Neural progenitor cell (in vitro differentiated cells): ENCODE data around the gene BICDL2. TPM values are rescaled to one million over a fixed set of nuclear protein-coding genes. Genes with fewer than 3 reads are reported as not detected.

Source experiments
- DNase-seq: peaks from one replicate; pipeline ENCODE4 v3.0.0-alpha.2; 2016; ENCODE audit warnings: low spot score
- H2AFZ ChIP-seq: fragments of 200-600 bp; sonication (generic); replicated peaks from 2 replicates; pipeline ENCODE4 v1.6.1; 2016; ENCODE audit warnings: antibody characterized with exemption
- H3F3A ChIP-seq: fragments of 200-600 bp; sonication (generic); 2 replicates; pipeline ENCODE4 v1.6.1; 2016; ENCODE audit warnings: antibody characterized with exemption, low read depth
- H3K27ac ChIP-seq: fragments of 200-600 bp; sonication (generic); 2 replicates; pipeline ENCODE4 v1.5.1; 2016; ENCODE audit warnings: mild to moderate bottlenecking
- H3K27me3 ChIP-seq: fragments of 200-600 bp; sonication (generic); 2 replicates; pipeline ENCODE4 v1.6.1; 2016; ENCODE audit warnings: mild to moderate bottlenecking, moderate library complexity
- H3K36me3 ChIP-seq: fragments of 200-600 bp; sonication (generic); 2 replicates; pipeline ENCODE4 v1.5.1; 2016
- H3K4me1 ChIP-seq: fragments of 200-600 bp; sonication (generic); 2 replicates; pipeline ENCODE4 v1.6.1; 2016; ENCODE audit warnings: mixed run types
- H3K4me2 ChIP-seq: fragments of 200-600 bp; sonication (generic); 2 replicates; pipeline ENCODE4 v1.6.1; 2016
- H3K4me3 ChIP-seq: fragments of 200-600 bp; sonication (generic); 2 replicates; pipeline ENCODE4 v1.5.1; 2016
- H3K79me2 ChIP-seq: fragments of 200-600 bp; sonication (generic); 2 replicates; pipeline ENCODE4 v1.6.1; 2016; ENCODE audit warnings: low read depth
- H3K9ac ChIP-seq: fragments of 200-600 bp; sonication (generic); 2 replicates; pipeline ENCODE4 v1.6.1; 2016
- H3K9me3 ChIP-seq: fragments of 200-600 bp; sonication (generic); 2 replicates; pipeline ENCODE4 v1.5.1; 2016; ENCODE audit warnings: low read depth
- H4K20me1 ChIP-seq: fragments of 200-600 bp; sonication (generic); 2 replicates; pipeline ENCODE4 v1.6.1; 2016; ENCODE audit warnings: low read depth
- H3K27ac Mint-ChIP-seq: 3 replicates; pipeline ENCODE4 v1.8.0; 2021; ENCODE audit warnings: mixed read lengths
- H3K27me3 Mint-ChIP-seq: 2 replicates; pipeline ENCODE4 v1.8.0; 2022; ENCODE audit warnings: low read depth, mild to moderate bottlenecking, inconsistent platforms, moderate library complexity, mixed read lengths; ENCODE audit not compliant: insufficient read depth
- H3K36me3 Mint-ChIP-seq: 3 replicates; pipeline ENCODE4 v1.8.0; 2021; ENCODE audit warnings: mixed read lengths
- H3K4me1 Mint-ChIP-seq: 3 replicates; pipeline ENCODE4 v1.8.0; 2021; ENCODE audit warnings: mixed read lengths
- H3K4me3 Mint-ChIP-seq: 3 replicates; pipeline ENCODE4 v1.8.0; 2021; ENCODE audit warnings: mild to moderate bottlenecking, moderate library complexity, mixed read lengths
- H3K9me3 Mint-ChIP-seq: 3 replicates; pipeline ENCODE4 v1.8.0; 2020; ENCODE audit warnings: mixed read lengths
- CTCF ChIP-seq: fragments of 200-600 bp; sonication (generic); IDR thresholded peaks from 2 replicates; pipeline ENCODE4 v1.5.1; 2017; ENCODE audit warnings: antibody characterized with exemption, mild to moderate bottlenecking
- EZH2 ChIP-seq: fragments of 200-600 bp; sonication (generic); IDR thresholded peaks from 2 replicates; pipeline ENCODE4 v1.6.1; 2017; ENCODE audit warnings: antibody characterized with exemption, mild to moderate bottlenecking, moderate library complexity
- EZH2phosphoT487 ChIP-seq: fragments of 200-600 bp; sonication (generic); IDR thresholded peaks from 2 replicates; pipeline ENCODE4 v1.6.1; 2017; ENCODE audit warnings: antibody characterized with exemption
- total RNA-seq: library from RNA; depleted of rRNA; stranded (reverse); fragments of >200 nt; gene quantifications from 2 replicates; pipeline ENCODE4 v1.2.3, GENCODE V29; 2015; ENCODE audit warnings: low replicate concordance

BICDL2 gene
- total RNA-seq, 1 donor from 2014 or later, result not detected

- Histone ChIP-seq H3F3A (peaks cover 30% of the 10 kb centered on the region), H4K20me1 (peaks cover 13% of the 10 kb centered on the region), H3K4me1 (no peaks in the 10 kb centered on the region), H2AFZ (peak within 1 kb of the TSS; percentile 55), H3K27me3 (peaks cover 97% of the 10 kb centered on the region), H3K27ac (no peak within 1 kb of the TSS), H3K4me2 (peak within 1 kb of the TSS; percentile 91), H3K9me3 (no peaks in the 10 kb centered on the region), H3K9ac (no peak within 1 kb of the TSS), H3K79me2 (no peaks in the 10 kb centered on the region), H3K4me3 (peak within 1 kb of the TSS; percentile 58), H3K36me3 (no peaks in the 10 kb centered on the region)
- Mint-ChIP-seq H3K4me1 (peaks cover 5% of the 10 kb centered on the region), H3K9me3 (no peaks in the 10 kb centered on the region), H3K4me3 (peak within 1 kb of the TSS; percentile 86), H3K27ac (no peak within 1 kb of the TSS), H3K36me3 (no peaks in the 10 kb centered on the region), H3K27me3 (peaks cover 42% of the 10 kb centered on the region)
- TF ChIP-seq EZH2 (peak; percentile 81), CTCF (no peak), EZH2phosphoT487 (peak; percentile 50)
- DNase-seq, result peak; percentile 66
Measured at GRCh38 chr16:3045758-3046640, 9.3 kb upstream of the BICDL2 start, which contains the start of gene MMP25. TSS of gene MMP25 (plus strand) at chr16:3046561. CDS start at chr16:3046918, 357 bp downstream.

GRCh38 chr16:3044708-3045107 lies 8.0 kb upstream of the BICDL2 start:
- no peaks in the 10 kb centered on the region for H3K9me3 Mint-ChIP-seq
- Histone ChIP-seq H3K4me2 (no peak overlapping the region), H4K20me1 (peaks cover 13% of the 10 kb centered on the region), H2AFZ (no peak overlapping the region), H3K9me3 (no peaks in the 10 kb centered on the region), H3K27ac (no peak overlapping the region), H3K79me2 (no peaks in the 10 kb centered on the region), H3K27me3 (peaks cover 96% of the 10 kb centered on the region), H3F3A (peaks cover 30% of the 10 kb centered on the region), H3K4me1 (no peaks in the 10 kb centered on the region), H3K36me3 (no peaks in the 10 kb centered on the region), H3K9ac (no peak overlapping the region), H3K4me3 (no peak overlapping the region)
- DNase-seq, result no peak
- peaks cover 46% of the 10 kb centered on the region for H3K27me3 Mint-ChIP-seq
- H3K4me3 Mint-ChIP-seq, result peak overlapping the region; percentile 86
- H3K4me1 Mint-ChIP-seq, result peaks cover 5% of the 10 kb centered on the region
- TF ChIP-seq EZH2, result no peak
- no peak for TF ChIP-seq CTCF
- no peak for TF ChIP-seq EZH2phosphoT487
- no peaks in the 10 kb centered on the region for H3K36me3 Mint-ChIP-seq
- no peak overlapping the region for H3K27ac Mint-ChIP-seq

DNA sequence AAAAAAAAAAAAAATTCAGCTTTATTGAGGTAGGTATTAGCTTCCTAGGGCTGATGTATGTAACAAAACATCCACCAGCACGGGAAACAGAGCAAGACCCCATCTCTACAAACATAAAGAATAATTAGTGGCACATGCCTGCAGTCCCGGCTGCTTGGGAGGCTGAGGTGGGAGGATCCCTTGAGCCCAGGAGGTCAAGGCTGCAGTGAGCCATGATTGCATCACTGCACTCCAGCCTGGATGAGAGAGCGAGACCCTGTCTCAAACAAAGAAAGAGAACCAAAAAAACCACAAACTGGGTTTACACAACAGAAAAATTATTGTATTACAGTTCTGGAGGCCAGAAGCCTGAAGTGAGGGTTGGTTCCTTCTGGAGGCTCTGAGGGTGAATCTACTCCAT lies 5.6 kb upstream of the BICDL2 start:
- no peak overlapping the region for H3K9ac ChIP-seq
- DNase-seq, result no peak
- H3K4me3 ChIP-seq, result no peak overlapping the region
- no peaks in the 10 kb centered on the region for H3K4me1 ChIP-seq
- peaks cover 96% of the 10 kb centered on the region for H3K27me3 ChIP-seq
- Mint-ChIP-seq H3K9me3 (no peaks in the 10 kb centered on the region), H3K4me3 (no peak overlapping the region), H3K4me1 (peaks cover 5% of the 10 kb centered on the region), H3K36me3 (no peaks in the 10 kb centered on the region), H3K27me3 (peaks cover 54% of the 10 kb centered on the region), H3K27ac (no peak overlapping the region)
- H3F3A ChIP-seq, result peaks cover 28% of the 10 kb centered on the region
- H2AFZ ChIP-seq, result no peak overlapping the region
- no peaks in the 10 kb centered on the region for H3K79me2 ChIP-seq
- H4K20me1 ChIP-seq, result peaks cover 8% of the 10 kb centered on the region
- H3K27ac ChIP-seq, result no peak overlapping the region
- no peaks in the 10 kb centered on the region for H3K36me3 ChIP-seq
- TF ChIP-seq EZH2 (no peak), EZH2phosphoT487 (no peak), CTCF (no peak)
- no peaks in the 10 kb centered on the region for H3K9me3 ChIP-seq
- H3K4me2 ChIP-seq, result no peak overlapping the region
